HG03378 (cell line): Measurements from ENCODE around the gene SRCIN1.
"Not testable (repeated sequence)": the region's sequence is repeated elsewhere in the genome, so short reads cannot be mapped to it uniquely, and the experiment has no call there.

ENCODE experiments used
- ATAC-seq: cut with Tn5 transposase; IDR thresholded peaks from one replicate; pipeline ENCODE4 v1.9.1; 2021; ENCODE audit warnings: mild to moderate bottlenecking, moderate library complexity; ENCODE audit not compliant: unreplicated experiment

Gene SRCIN1, protein sequence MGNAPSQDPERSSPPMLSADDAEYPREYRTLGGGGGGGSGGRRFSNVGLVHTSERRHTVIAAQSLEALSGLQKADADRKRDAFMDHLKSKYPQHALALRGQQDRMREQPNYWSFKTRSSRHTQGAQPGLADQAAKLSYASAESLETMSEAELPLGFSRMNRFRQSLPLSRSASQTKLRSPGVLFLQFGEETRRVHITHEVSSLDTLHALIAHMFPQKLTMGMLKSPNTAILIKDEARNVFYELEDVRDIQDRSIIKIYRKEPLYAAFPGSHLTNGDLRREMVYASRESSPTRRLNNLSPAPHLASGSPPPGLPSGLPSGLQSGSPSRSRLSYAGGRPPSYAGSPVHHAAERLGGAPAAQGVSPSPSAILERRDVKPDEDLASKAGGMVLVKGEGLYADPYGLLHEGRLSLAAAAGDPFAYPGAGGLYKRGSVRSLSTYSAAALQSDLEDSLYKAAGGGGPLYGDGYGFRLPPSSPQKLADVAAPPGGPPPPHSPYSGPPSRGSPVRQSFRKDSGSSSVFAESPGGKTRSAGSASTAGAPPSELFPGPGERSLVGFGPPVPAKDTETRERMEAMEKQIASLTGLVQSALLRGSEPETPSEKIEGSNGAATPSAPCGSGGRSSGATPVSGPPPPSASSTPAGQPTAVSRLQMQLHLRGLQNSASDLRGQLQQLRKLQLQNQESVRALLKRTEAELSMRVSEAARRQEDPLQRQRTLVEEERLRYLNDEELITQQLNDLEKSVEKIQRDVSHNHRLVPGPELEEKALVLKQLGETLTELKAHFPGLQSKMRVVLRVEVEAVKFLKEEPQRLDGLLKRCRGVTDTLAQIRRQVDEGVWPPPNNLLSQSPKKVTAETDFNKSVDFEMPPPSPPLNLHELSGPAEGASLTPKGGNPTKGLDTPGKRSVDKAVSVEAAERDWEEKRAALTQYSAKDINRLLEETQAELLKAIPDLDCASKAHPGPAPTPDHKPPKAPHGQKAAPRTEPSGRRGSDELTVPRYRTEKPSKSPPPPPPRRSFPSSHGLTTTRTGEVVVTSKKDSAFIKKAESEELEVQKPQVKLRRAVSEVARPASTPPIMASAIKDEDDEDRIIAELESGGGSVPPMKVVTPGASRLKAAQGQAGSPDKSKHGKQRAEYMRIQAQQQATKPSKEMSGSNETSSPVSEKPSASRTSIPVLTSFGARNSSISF

DNA sequence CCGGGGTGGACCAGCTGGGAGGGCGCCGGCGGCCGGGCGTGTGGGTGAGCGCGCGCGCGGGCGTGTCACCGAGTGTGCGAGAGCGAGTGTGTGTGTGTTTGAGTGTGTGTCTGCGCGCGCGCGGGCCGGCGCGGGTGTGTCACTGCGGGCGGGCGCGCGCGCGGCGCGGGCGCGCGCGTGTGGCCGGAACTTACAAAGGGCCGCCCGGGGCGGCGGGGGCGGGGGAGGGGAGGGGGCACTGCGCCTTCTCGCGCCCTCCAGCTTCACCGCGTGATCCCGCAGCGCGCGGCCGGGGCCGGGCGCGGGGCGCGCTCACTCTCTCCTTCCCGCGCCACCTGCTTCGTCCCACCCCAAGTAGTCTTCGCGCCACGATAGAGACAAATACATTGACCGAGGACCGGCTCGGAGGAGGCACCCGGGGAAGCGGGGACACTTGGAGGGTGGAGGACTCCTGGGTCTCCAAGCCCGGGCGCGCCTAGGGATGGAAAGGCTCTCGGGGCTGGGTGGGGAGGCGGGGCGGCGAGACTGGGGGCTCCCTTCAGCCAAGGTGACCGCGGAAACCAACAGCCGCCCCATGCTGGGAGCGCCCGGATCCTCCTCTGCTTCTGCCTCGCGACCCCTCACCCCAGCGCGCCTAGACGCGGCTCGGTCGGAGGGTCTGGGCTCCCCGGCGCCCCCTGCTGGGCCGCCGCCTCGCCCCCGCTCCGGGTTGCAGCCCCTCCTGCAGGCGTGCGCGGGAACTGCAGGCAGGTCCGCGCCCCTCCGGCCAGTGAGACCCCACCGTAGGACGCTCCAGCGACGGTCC, at the start of gene SRCIN1:
SRCIN1 (minus strand) TSS at position 112 of the 805 bp plus-strand sequence. CDS start 247 bp downstream, outside the sequence.
- ATAC-seq: no peak

DNA sequence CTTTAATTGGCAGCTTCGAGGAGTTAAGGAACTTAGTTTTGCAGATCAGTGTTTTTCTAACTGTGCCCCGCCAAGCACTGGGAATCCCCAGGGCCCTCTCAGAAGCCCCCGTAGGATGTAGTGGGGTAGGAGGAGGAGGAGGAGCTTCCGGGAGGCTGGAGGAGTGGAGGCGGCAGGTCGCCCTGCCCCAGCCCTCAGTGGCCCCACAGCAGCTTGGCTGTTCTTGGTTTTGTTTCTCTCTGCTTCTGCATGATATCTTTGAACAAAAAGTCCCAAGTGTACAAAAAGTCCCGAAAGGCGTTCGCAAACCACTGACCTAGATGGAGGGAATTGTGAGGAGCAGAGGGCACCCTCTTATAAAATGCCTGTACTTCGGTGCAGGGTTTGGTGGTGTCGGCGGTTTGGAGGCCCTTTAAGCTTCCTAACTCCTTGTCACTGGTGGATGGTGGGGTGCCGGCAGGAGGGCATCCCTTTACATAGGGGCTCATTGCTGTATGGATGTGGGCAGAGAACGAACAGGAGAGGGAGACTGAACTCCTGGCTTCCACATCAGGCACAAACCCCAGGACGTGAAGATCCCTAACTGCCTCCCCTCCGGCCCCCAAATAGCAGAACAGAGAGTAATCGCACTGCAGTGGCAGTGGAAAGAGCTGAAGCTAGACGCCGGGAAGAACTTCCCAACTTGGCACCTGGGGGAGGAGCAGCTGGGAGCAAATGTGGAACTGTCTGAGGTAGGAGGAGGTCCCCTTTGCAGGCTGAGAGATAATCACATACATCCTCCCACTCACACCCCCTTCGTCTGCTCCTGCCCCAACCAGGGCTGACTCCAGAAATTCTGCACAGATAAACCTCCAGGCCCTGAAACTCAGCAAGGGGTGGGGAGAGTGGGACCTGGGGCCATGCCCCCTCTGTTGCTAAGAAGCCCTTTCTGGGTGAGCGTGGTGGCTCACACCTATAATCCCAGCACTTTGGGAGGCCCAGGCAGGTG, 49.0 kb upstream of the SRCIN1 start:
- ATAC-seq: no peak

DNA sequence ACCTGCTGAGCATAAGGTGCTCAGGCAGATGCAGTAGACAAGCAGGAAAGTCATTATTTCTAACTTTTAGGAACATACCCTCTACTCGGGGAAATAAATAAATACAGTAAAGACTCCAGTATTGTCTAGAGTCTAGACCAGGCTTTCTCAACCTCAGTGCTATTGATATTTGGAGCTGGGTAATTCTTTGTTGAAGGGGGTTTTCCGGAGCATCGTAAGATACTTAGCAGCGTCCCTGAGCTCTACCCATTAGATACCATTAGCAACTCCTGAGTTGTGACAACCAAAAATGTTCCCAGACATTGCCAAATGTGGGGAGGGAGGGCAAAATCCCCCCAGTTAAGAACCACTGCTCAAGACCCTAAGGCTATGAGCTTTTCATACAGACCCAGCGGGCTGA, 47.9 kb upstream of the SRCIN1 start:
- ATAC-seq: no peak

DNA sequence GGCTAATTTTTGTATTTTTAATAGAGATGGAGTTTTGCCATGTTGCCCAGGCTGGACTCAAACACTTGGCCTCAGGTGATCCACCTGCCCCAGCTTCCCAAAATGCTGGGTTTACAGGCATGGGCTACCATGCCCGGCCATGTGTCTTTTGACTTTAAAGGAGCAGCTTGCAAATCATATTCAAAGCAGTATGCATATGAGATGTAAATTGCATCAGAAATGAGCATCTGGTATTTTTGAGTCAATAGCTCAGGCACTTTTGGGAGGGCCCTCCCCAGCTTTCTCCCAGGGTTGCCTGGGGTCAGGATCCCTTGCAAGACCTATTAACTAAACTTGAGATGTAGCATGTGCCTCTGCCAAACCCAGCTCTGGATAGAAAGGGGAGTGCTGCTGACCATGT, 47.5 kb upstream of the SRCIN1 start:
- ATAC-seq: no peak

DNA sequence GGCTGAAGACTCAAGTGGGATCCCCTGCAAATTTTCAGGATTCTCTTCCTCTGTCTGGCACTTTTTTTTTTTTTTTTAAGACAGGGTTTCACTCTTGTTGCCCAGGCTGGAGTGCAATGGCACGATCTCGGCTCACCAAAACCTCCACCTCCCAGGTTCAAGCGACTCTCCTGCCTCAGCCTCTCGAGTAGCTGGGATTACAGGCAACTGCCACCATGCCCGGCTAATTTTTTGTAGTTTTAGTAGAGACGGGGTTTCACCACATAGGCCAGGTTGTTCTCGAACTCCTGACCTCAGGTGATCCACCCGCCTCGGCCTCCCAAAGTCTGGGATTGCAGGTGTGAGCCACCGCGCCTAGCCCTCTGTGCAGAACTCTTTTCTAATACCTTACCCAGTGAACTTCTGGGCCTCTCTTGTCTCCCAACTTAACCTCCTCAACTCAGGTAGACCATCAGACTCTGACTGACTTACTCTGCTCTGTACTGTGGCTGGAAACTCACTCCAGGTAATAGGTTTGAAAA, 45.0 kb upstream of the SRCIN1 start:
- not testable (repeated sequence) for ATAC-seq

DNA sequence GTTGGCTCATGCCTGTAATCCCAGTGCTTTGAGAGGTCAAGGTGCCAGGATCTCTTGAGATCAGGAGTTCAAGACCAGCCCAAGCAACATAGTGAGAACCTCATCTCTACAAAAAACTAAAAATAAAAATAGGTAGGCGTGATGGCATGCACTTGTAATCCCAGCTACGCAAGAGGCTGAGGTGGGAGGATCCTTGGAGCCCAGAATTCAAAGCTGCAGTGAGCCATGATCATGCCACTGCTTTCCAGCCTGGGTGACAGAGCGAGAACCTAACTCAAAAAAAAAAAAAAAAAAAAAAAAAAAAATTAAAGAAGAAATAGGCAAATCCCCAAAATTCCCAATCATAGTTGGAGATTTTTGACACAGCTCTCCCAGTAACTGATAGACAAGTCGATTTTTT, 32.2 kb upstream of the SRCIN1 start:
- no peak for ATAC-seq

DNA sequence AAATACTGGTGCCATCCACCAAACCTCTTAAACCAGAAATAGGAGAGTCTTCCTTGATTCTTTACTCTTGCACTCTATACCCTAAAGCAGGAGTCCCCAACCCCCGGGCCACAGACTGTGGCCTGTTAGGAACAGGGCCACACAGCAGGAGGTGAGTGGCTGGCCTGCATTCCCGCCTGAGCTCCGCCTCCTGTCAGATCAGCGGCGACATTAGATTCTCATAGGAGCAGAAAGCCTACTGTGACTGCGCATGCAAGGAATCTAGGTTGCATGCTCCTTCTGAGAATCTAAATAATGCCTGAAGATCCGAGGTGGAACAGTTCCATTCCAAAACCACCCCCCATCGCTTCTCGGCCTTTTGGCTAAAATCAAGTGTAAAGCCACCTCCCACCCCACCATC, 30.3 kb upstream of the SRCIN1 start:
- ATAC-seq: no peak

DNA sequence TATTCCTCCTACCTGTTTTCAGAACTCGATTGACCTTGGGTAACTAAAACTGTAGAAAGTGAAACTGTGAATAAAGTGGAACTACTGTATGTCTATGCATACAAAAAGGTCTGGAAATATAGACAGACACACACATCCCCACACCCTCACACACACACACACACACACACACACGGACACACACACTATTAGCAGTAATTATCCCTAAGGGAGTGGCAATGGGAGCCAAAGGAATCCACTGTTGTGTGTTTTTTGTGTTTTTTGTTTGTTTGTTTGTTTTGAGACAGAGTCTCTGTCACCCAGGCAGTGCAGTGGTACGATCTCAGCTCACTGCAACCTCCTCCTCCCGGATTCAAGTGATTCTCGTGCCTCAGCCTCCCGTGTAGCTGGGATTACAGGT, 26.6 kb upstream of the SRCIN1 start:
- ATAC-seq: no peak

DNA sequence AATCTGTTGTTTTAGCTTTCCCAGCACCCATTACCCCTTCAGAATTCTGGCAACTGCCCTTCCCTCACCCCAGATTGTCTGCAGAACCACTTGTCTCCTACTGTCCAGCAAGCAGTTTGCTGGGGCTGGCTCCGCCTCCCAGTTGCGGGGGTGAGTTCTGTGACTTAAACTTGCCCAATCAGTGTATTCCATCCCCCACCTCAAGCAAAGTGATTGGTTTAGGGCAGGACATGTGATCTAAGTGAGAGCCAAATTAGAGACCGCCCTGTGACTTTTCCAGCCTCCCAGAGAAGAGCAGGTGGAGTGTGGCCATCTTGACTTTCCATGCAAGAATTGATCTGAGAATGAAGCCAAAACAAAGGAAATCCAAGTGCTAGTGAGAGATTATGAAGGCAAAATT, 22.7 kb upstream of the SRCIN1 start:
- ATAC-seq: no peak

DNA sequence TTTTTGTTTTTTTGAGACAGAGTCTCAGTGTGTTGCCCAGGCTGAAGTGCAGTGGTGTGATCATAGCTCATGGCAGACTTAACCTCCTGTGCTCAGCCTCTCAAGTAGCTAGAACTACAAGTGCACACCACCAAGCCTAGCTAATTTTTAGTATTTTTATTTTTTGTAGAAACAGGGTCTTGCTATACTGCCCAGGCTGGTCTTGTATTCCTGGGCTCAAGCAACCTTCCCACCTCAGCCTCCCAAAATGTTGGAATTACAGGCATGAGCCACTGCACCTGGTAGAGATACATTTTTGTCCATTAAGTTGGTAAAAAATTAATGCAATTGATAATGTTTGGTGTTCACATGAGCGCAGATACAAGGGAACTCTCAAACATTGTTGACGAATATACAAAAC, 22.2 kb upstream of the SRCIN1 start:
- ATAC-seq: no peak

DNA sequence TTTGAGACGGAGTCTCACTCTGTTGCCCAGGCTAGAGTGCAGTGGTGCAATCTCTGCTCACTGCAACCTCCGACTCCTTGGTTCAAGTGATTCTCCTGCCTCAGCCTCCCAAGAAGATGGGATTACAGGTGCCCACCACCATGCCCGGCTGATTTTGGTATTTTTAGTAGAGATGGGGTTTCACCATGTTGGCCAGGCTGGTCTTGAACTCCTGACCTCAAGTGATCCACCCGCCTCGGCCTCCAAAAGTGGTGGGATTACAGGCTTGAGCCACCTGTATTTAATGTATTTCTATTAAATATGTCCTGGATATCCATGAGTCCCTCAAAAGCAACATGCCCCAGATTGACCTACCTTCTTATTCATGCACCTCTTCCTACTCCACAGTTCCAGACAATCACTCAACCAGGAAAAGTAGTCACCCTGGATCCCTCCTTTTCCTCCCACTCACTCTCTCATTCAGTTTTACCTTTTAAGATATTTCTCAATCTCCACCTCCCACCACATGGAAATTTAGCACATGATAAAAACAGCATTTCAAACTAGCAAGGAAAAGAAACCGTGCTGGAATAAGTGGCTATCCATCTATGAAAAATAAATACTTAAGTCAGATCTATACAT, 21.0 kb upstream of the SRCIN1 start:
- not testable (repeated sequence) for ATAC-seq

DNA sequence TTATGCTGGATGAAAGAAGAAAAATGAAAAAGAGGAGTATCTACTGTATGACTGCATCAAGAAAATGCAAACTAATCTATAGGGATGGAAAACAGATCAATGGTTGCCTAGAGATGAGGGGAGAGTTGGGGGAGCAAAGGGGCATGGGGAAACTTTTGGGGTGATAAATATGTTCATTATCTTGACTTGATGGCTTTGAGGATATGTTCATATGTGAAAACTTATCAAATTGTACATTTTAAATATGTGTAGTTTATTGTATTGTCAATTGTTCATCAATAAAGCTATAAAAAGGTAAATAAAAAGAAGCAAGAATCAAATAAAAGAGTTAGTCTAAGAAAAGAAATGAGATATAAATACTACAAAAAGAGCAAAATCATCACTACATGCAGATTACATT, 19.7 kb upstream of the SRCIN1 start:
- no peak for ATAC-seq

DNA sequence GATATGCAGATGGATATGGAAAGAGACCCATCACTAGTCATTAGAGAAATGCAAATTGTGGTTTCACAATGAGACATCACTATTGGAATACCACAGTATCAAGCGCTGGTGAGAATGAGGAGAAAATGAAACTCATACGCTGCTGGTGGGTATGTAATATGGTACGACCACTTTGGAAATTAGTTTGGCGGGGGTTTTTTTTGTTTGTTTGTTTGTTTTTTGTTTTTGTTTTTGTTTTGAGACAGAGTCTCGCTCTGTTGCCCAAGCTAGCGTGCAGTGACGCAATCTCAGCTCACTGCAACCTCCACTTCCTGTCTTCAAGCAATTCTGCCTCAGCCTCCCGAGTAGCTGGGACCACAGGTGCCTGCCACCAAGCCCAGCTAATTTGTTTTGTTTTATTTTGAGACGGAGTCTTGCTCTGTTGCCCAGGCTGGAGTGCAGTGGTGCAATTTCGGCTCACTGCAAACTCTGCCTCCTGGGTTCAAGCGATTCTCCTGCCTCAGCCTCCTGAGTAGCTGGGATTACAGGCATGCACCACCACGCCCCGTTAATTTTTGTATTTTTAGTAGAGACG, 19.1 kb upstream of the SRCIN1 start:
- not testable (repeated sequence) for ATAC-seq

DNA sequence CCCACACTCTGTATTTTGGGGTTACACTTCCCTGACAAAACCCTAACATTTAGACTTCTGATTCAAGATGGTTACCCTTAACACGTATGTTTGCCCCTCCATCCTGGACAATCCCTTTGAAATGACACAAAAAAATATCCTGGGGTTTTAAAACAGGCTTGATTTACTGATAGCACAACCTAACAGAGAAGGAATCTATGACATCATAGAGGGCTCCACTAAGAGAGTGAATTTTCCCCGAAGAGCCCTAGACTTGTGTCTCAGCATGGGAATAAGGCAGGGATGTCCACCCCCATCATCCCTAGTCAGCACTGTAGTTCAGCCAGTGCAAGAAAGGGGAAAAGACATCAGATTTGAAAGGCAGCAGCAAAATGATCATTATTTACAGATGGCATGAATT, 15.8 kb upstream of the SRCIN1 start:
- no peak for ATAC-seq

DNA sequence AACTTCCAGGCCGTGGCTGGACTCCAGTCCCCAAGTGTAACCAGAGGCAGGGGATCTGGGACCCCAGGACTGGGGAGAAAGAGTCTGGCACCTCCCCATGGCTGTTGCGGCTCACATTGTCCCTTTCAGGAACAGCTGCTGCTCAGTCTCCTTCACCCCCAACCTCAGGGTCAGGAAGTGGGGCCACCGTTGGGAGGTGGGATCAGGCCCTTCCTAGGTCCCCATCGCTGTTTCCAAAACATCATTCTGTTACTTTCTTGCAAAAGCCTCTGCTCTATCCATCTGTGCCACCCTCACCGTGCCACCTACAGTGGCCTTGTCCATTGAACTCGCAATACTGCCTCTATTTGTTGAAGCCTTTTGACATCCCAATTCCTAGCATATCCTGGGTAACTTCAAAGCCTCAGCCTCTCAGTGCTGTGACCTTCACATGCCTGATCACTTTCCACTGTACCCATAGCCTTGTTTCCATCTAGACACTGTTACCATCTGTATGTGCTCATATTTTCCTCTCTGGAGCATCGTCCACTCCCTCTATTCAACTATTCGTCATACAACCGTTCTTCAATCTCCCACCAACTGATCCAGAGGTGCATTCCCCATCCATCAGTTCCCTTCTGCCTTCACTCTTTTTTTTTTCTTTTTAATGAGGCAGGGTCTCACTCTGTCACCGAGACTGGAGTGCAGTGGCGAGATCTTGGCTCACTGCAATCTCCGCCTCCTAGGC, 15.0 kb upstream of the SRCIN1 start:
- ATAC-seq: no peak

DNA sequence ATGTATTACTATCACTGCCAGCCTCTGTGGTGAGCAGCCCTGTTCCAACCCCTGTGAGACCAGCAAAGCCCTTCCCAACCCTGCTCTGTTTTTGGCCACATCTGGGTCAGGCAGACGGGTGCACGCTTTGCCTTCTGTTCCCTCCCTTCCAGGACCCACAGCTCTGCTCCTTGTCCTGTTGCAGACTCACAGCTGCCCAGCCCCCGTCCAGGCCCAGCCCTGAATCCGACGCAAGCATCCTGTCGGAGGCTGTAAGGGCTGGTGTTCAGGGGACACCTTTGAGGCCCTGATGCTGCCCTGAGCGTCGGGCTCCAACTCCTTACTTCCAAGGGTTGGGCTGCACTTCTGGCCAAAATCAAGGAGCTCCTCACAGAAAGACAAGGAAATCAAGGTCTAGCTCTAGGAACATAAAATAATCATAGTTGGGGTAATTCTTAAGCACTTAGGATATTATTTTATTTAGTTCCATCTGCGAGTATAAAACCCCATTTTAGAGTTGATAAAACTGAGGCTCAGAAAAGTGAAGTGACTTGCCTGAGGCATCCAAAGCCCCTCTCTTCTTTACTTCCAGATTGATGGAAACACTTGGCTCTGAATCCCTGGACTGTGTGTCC, 14.3 kb upstream of the SRCIN1 start:
- no peak for ATAC-seq

DNA sequence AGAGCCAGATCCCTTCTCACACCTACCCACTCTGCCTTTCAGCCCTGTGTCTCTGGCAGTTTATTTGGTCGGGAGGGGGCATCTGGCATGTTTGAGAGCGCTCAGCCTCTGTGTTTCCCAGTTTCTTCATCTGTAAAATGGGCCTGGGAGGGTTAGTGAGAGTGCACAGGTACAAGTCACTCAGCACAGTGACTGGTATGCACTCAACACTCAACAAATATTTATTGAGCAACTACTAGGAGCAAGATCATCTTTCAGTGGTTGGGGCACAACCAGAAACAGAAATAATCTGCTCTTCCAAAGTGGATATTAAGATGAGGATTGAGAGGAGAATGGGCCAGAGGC, 13.7 kb upstream of the SRCIN1 start:
- no peak for ATAC-seq
